BJ (cell line): ENCODE measurements around the gene KLHL42. TPM values are rescaled to one million over a fixed set of nuclear protein-coding genes. Genes with fewer than 3 reads are reported as not detected.

Source experiments
- CTCF ChIA-PET: fragments of 350-600 bp; formaldehyde crosslinking; extraction: SDS; loops from one replicate; lab custom pipeline; 2021; ENCODE audit warnings: antibody characterized with exemption, inconsistent platforms; lab: Yijun Ruan, JAX
- POLR2A ChIA-PET: fragments of 300-600 bp; sonication (Branson Sonifier 250); formaldehyde crosslinking; extraction: SDS; loops from one replicate; lab custom pipeline; 2021; ENCODE audit warnings: antibody characterized with exemption; lab: Charles Lee
- DNase-seq: peaks from one replicate; pipeline ENCODE4 v3.0.0-alpha.2; 2011; ENCODE audit warnings: low read depth
- H3K27me3 ChIP-seq: 2 replicates; pipeline ENCODE4 v1.6.0; 2011; ENCODE audit warnings: low read length; ENCODE audit not compliant: control insufficient read depth, insufficient read depth
- H3K36me3 ChIP-seq: 2 replicates; pipeline ENCODE4 v1.5.1; 2011; ENCODE audit warnings: low read length; ENCODE audit not compliant: control insufficient read depth, insufficient read depth
- H3K4me3 ChIP-seq: 2 replicates; pipeline ENCODE4 v1.5.1; 2011; ENCODE audit warnings: low read depth, mild to moderate bottlenecking, control low read depth, low read length
- CTCF ChIP-seq: IDR thresholded peaks from 2 replicates; pipeline ENCODE4 v1.5.1; 2011; ENCODE audit warnings: low read depth, mild to moderate bottlenecking, control low read depth, inconsistent platforms, low read length, moderate library complexity; ENCODE audit not compliant: insufficient read depth
- polyA plus RNA-seq: library from polyadenylated mRNA; depleted of rRNA; stranded (reverse); fragments of >200 nt; gene quantifications from 2 replicates; pipeline ENCODE4 v1.2.3, GENCODE V29; 2011

The KLHL42 gene
- polyA plus RNA-seq, 1 experiment: 23.6 TPM

GRCh38 chr12:27807063-27807703 lies 27.1 kb downstream of the KLHL42 start:
- ChIA-PET POLR2A (interaction anchor here (0.6 kb wide), 1 partner anchor 19 kb away, joined by 9 read pairs; no protein-coding TSS in a partner anchor), CTCF (interaction anchor here (0.6 kb wide), 1 partner anchor 17 kb away, joined by 3 read pairs; no protein-coding TSS in a partner anchor)
- Histone ChIP-seq H3K36me3 (no peaks in the 10 kb centered on the region), H3K27me3 (no peaks in the 10 kb centered on the region), H3K4me3 (no peak overlapping the region)
- DNase-seq: no peak
- no peak for TF ChIP-seq CTCF

- ChIA-PET POLR2A (no interaction called here), CTCF (interaction anchor here (3.7 kb wide), 1 partner anchor 12 kb away, joined by 21 read pairs; no protein-coding TSS in a partner anchor)
- no peak overlapping the region for H3K4me3 ChIP-seq
- H3K27me3 ChIP-seq: no peaks in the 10 kb centered on the region
- no peak for TF ChIP-seq CTCF
- DNase-seq: no peak
- H3K36me3 ChIP-seq: no peaks in the 10 kb centered on the region
These were observed 28.8 kb downstream of the KLHL42 start for GRCh38 chr12:27808841-27809240.

GRCh38 chr12:27810756-27811155 lies 30.7 kb downstream of the KLHL42 start:
- H3K4me3 ChIP-seq: no peak overlapping the region
- H3K36me3 ChIP-seq: no peaks in the 10 kb centered on the region
- no peak for TF ChIP-seq CTCF
- no peaks in the 10 kb centered on the region for H3K27me3 ChIP-seq
- POLR2A ChIA-PET: no interaction called here
- CTCF ChIA-PET: interaction anchor here (0.6 to 3.7 kb wide), 4 partner anchors 10 to 1658 kb away, joined by 3 to 21 read pairs (median 3); no protein-coding TSS in a partner anchor
- DNase-seq: no peak

- ChIA-PET CTCF (interaction anchor here (3.7 kb wide), 1 partner anchor 8 kb away, joined by 21 read pairs; no protein-coding TSS in a partner anchor), POLR2A (no interaction called here)
- no peak for TF ChIP-seq CTCF
- Histone ChIP-seq H3K4me3 (no peak overlapping the region), H3K27me3 (no peaks in the 10 kb centered on the region), H3K36me3 (no peaks in the 10 kb centered on the region)
- no peak for DNase-seq
These were observed 32.5 kb downstream of the KLHL42 start for GRCh38 chr12:27812502-27812901.

GRCh38 chr12:27814411-27814810 lies 34.4 kb downstream of the KLHL42 start:
- DNase-seq: no peak
- H3K36me3 ChIP-seq: no peaks in the 10 kb centered on the region
- no peak overlapping the region for H3K4me3 ChIP-seq
- no peak for TF ChIP-seq CTCF
- no peaks in the 10 kb centered on the region for H3K27me3 ChIP-seq
- ChIA-PET CTCF (interaction anchor here (1.0 kb wide), 1 partner anchor 53 kb away, joined by 6 read pairs; no protein-coding TSS in a partner anchor), POLR2A (no interaction called here)
